Ramos (cell line): ENCODE data around the gene RPS13.
"Not testable (repeated sequence)": the region's sequence is repeated elsewhere in the genome, so short reads cannot be mapped to it uniquely, and the experiment has no call there.

Experiments
- in situ Hi-C: fragments of 300-500 bp; cut with MboI; formaldehyde crosslinking; loops from one replicate; pipeline ENCODE4 v1.14.3; 2022; ENCODE audit warnings: low sequenced_read_pairs; ENCODE audit not compliant: unreplicated experiment

Gene RPS13

GRCh38 chr11:17077520-17078401 lies at the start of gene RPS13:
Gene RPS13 (minus strand): TSS chr11:17077667. CDS start chr11:17077641, 26 bp downstream.
- in situ Hi-C loops: no loop called here

DNA sequence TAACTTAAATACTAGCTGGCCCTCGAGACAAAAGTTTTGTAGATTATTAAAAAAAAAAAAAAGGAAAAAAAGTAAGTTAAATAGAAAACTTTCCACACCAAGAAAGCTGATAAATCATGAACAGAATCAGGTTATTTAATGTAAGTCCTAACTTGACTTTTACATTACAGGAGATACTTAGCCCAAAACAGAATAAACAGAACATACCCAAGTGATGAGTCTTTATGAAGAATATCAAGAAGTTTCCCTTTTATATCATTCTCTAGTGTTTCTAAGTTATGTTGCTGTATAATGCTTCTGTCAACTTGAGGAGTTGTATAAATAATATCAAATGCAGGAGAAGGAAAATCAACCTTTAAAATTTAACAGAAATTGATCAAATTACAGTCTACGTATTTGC lies 44.5 kb upstream of the RPS13 start:
- in situ Hi-C loops: no loop called here

DNA sequence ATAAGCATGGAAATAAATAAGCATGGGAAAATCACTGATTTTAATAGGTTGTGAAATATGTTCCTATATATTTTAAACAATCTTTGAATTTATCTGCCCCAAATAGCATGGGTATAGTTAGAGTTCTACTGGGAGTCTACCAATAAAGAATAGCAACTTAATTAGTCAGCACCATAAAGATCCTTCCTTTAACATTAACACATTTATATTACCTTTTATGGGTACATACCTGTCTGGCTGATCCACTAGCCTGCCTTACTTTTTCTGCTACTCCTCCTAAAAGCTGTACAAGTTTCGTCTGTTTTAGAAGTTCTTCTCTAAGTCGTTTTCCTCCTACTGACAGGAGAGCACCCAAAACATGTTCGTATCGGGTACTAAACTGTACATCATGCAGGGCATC lies 39.8 kb upstream of the RPS13 start:
- in situ Hi-C loops: no loop called here

DNA sequence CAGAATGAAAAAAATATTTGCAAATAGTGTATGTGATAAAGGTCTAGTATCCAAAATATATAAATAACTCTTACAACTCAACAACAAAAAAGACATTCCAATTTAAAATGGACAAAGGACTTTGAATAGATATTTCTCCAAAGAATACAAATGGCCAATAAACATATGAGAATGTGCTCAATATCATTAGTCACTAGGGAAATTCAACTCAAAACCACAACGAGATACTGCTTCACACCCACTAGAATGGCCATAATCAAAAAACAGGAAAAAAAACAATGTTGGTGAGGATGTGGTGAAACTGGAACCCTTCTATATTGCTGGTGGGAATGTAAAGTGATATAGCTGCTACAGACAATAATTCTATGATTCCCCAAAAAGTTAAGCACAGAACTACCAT lies 38.6 kb upstream of the RPS13 start:
- in situ Hi-C loops: no loop called here

DNA sequence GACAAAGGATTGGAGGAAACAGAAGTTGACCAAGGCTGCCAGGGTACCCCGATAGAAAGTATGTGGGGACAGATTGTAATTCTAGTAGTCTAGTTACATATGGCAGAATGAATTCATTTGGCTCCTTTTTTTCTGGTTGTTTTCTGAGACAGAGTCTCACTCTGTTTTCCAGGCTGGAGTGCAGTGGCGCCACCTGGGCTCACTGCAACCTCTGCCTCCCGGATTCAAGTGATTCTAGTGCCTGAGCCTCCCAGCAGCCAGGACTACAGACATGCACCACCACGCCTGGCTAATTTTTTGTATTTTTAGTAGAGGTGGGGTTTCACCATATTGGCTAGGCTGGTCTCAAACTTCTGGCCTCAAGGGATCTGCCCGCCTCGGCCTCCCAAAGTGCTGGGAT lies 30.3 kb upstream of the RPS13 start:
- in situ Hi-C loops: not testable (repeated sequence)

- in situ Hi-C loops: not testable (repeated sequence)
Observed at GRCh38 chr11:17105404-17106040, 28.1 kb upstream of the RPS13 start.

- in situ Hi-C loops: no loop called here
Observed at GRCh38 chr11:17102462-17102861, 25.0 kb upstream of the RPS13 start.

DNA sequence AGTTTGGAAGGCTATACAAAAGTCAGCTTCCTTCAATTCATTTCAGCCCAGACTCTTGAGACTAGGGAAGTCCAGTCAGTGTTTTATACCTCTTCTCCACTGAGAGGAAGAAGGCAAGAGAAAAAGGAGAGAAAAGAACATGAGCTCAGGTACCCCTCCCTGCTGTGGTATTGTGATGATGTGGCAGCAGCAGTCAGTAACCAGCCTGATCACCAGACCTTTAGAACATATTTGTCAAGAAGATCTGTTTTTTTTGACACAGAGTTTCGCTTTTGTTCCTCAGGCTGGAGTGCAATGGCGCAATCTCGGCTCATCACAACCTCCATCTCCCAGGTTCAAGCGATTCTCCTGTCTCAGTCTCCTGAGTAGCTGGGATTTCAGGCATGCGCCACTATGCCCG lies 21.2 kb upstream of the RPS13 start:
- in situ Hi-C loops: no loop called here

- in situ Hi-C loops: no loop called here
Observed at GRCh38 chr11:17098038-17098437, 20.6 kb upstream of the RPS13 start.

GRCh38 chr11:17085976-17086375 lies 8.5 kb upstream of the RPS13 start:
- in situ Hi-C loops: not testable (repeated sequence)

DNA sequence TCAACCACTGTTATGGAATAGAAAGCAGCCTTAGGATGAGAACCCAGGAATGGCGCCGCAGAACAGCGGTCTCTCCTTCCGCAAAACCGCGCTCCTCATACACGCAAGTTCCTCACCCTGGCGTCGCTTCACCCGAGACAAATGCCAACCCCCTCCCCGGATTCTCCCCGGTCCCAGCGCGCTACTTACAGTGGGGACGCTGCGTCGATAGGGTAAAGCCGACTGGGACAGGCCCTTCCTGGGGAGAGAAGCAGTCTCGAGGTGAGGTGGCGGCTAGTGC lies 287 bp downstream of the RPS13 start:
- in situ Hi-C loops: no loop called here

- in situ Hi-C loops: no loop called here
Observed at GRCh38 chr11:17076517-17077239, 789 bp downstream of the RPS13 start.

DNA sequence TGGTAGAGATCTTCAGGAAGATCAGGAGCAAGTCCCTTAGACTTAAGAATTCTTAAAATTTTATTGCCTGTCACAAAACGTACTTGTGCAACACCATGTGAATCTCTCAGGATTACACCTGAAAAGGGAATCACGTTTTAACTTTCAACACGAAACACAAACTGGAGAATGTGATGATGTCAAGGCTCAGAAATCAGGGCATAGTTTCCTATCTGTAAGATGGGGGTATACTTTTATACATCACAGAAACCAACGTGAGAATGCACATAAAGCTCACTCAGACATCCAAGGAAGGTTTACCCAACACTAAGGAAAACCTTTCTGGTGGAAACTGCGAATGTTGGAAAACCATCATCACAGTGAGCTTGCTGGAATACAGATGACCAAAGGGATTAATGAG lies 2.0 kb downstream of the RPS13 start:
- in situ Hi-C loops: no loop called here

- in situ Hi-C loops: no loop called here
Observed at GRCh38 chr11:17073370-17074027, 4.0 kb downstream of the RPS13 start.

GRCh38 chr11:17067417-17067816 lies 10.1 kb downstream of the RPS13 start:
- in situ Hi-C loops: loop anchor here (10.0 kb wide), 1 partner anchor 243 kb away; no protein-coding TSS in a partner anchor

- in situ Hi-C loops: loop anchor here (10.0 kb wide), 1 partner anchor 242 kb away; no protein-coding TSS in a partner anchor
Observed at GRCh38 chr11:17066691-17067090, 10.8 kb downstream of the RPS13 start.

DNA sequence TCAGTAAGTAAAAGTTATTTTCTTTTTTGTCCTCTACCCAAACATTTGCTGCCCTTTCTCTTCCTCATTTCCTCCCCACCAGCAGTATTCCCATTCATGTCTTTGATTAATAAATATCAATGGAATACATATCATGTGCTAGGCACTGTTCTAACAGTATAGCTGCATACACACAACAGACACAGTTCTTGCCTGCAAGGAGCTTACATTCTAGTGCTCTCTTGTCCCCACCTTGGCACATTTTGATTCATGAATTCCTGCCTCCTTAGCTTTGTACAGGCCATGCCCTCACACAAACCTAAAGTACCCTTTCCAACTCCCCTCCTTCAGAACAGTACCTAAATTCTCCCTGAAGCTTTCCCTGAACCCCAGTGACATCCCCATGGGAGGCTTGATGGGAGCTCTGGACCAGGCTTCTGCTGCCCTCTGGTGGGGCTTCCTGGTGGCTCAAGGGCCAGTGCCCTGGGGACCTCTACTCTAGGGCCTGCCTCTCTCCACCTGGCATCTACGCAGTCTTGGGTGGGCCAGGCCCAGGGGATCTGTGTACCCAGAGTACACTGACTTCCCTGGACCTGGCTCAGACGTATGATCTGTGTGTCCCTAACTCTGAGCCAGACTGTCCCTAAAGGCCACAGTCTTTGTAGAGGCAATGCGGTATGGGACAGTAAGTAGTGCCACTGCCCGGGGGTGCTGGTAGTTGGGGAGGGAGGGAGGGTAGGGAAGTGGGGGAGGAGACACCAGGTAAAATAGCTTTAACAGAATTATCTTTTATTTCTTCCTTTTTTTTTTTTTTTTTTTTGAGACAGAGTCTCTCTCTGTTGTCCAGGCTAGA lies 14.1 kb downstream of the RPS13 start:
- in situ Hi-C loops: loop anchor here (10.0 kb wide), 1 partner anchor 239 kb away; no protein-coding TSS in a partner anchor

DNA sequence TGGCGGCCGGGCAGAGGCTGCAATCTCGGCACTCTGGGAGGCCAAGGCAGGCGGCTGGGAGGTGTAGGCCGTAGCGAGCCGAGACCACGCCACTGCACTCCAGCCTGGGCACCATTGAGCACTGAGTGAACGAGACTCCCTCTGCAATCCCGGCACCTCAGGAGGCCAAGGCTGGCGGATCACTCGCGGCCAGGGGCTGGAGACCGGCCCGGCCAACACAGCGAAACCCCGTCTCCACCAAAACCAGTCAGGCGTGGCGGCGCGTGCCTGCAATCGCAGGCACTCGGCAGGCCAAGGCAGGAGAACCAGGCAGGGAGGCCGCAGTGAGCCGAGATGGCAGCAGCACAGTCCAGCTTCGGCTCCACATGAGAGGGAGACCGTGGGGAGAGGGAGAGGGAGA lies 26.3 kb downstream of the RPS13 start:
- in situ Hi-C loops: not testable (repeated sequence)

- in situ Hi-C loops: not testable (repeated sequence)
Observed at GRCh38 chr11:17048491-17048890, 29.0 kb downstream of the RPS13 start.

- in situ Hi-C loops: no loop called here
Observed at GRCh38 chr11:17046690-17047089, 30.8 kb downstream of the RPS13 start.
